SK-MEL-5 (cell line): ENCODE results near the gene RAPGEF2. TPM values are rescaled to one million over a fixed set of nuclear protein-coding genes. Genes with fewer than 3 reads are reported as not detected.
"Not testable (repeated sequence)": the region's sequence is repeated elsewhere in the genome, so short reads cannot be mapped to it uniquely, and the experiment has no call there.

ENCODE experiments used
- DNase-seq: peaks from one replicate; pipeline ENCODE4 v3.0.0-alpha.2; 2016; ENCODE audit warnings: low read depth, low spot score
- in situ Hi-C: cut with HindIII; loops from 2 replicates; pipeline ENCODE4 v1.10.0; 2016; ENCODE audit warnings: low sequenced_read_pairs, high pct_unique_total_duplicates, low pct_unique_long_range_greater_than_20kb
- total RNA-seq: library from RNA; depleted of rRNA; stranded (reverse); fragments of >200 nt; shearing (Covaris generic); gene quantifications from 2 replicates; pipeline ENCODE4 v1.2.3, GENCODE V29; 2014

RAPGEF2 gene
- total RNA-seq, 1 experiment from 2014 or later: 27.5 TPM

DNA sequence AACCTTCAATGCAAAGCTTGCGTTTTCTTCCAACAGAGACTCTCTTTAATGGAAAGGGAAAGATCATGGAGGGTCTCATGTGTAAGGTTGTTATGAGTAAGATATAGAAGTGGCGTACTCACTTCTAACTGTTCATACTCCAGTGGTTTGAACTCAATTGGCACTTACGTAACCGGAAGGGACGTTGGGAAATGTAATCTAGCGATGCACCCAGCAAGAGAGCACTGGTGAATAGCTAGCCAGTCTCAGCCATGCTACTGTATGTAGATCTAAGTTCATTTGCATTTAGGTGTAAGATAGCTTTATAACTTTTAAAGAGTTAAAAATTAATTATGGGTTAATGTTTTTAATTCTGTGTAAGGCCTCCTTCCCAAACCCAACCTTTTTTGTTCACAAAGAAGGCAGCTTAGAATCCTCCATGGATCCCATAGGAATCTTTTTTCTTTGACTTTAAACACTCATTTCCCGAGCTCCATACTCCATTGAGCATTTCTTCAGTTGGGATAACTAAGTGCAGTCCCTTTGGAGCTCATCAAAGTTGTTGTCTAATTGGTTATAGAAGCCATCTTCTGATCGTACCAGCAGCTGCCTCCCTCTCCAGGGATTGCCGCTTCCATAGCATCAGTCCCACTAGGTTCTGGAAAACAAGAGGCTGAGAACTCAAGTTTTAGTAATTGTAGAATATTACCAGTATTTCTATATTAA is 191.1 kb downstream of the RAPGEF2 start:
- in situ Hi-C loops: no loop called here
- DNase-seq: no peak

DNA sequence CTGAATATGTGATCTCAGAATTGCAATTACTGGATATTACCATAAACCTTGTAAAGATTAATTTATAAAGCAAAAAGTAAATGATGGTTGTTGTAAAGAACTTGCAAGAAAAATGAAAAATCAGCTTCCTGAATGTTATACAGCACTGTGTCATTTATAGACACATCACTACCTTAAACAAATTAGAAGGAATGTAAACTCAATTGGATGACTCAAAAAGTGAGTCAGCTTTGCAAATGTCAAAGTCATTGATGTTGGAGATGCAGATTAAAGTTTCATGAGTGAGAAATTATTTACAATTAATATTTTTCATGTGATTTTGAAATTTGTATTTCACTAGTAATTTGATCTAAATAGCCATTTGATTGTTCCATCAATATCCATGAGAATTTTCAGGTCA is 193.2 kb downstream of the RAPGEF2 start:
- in situ Hi-C loops: no loop called here
- no peak for DNase-seq

DNA sequence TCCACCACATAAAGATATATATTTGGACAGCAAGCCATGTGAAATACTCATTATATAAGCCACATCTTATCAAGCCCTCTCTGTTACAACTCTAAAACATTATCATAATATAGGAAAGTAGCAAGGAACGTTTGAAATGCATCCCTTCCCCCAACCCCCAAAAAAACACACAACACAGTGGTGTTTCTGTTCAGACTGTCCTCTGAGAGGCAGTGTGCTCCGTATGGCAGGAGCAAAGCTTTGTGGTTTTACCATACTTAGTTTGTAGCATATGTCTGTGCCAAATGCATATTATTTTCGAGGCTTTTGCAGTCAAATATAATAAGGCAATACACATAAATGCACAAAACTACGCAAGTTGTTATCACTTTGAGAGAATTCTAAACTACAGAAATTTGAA is 194.2 kb downstream of the RAPGEF2 start:
- in situ Hi-C loops: no loop called here

DNA sequence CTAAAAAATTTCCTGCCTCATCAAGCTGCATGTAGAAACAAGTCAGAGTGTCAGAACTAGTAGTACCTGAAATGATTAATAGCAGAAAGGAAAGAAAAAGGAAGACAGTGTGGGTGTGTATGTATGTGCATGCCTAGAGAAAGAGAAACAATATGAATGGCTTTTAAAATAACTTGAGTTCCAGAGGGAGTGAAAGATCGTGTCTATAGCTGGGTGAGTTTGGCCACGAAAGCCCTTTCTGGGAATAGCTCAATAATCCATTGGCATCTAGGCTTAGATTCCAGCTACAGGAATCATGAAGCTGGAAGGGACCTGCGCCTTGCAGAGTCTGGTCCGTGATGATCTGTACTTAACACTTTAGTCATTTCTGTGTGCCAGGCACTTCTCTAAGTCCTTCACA is 195.6 kb downstream of the RAPGEF2 start:
- DNase-seq: no peak
- in situ Hi-C loops: no loop called here

More for the DNA sequence above, 194.2 kb downstream of the RAPGEF2 start:
- peak; percentile 57 for DNase-seq

DNA sequence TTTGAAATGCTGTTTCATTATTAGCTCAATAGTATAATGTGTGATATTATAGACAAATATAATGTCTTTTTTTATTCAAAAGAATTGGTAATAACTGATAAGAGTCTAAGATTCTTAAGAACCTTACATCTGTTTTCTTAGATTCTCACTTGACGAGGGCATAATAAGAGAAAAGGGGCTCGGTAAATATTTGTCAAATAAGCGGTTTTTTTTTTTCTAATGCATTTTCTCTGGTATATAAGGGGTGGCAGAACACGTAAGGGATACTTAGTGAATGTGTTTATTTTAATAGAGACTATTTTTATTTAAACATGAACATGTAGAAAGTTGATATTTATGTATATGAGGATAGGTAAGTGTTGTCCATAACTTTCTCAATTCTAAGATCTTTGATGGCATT is 200.6 kb downstream of the RAPGEF2 start:
- DNase-seq: no peak
- in situ Hi-C loops: no loop called here

DNA sequence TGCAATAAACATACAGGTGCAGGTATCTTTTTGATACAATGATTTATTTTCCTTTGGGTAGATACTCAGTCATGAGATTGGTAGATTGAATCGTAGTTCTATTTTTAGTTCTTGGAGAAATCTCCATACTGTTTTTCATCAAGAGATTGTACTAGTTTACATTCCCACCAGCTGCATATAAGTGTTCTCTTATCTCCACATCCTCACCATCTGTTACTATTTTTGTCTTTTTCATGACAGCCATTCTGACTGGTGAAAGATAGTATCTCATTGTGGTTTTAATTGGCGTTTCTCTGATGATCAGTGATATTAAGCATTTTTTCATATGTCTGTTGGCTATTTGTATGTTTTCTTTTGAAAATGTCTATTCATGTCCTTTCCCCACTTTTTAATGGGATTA is 202.2 kb downstream of the RAPGEF2 start:
- in situ Hi-C loops: no loop called here

DNA sequence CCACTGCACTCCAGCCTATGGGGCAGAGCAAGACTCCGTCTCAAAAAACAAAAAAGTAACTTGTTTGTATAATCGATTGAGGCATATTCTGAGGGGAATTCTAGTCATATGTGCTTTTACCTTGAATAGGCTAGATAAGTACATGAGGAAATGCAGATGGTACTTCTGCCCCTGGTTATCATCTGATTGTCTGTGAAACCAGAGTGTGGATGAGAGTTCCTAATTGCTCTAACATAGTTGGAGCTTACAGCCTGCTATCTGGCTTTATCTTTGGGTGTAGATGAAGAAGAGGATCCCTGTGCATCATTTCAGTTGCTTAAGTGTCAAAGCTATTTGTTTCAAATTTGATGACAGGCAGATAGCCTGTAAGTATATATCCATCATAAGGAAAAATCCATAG is 205.1 kb downstream of the RAPGEF2 start:
- in situ Hi-C loops: no loop called here
- DNase-seq: no peak

More for the DNA sequence above, 202.2 kb downstream of the RAPGEF2 start:
- DNase-seq: no peak

DNA sequence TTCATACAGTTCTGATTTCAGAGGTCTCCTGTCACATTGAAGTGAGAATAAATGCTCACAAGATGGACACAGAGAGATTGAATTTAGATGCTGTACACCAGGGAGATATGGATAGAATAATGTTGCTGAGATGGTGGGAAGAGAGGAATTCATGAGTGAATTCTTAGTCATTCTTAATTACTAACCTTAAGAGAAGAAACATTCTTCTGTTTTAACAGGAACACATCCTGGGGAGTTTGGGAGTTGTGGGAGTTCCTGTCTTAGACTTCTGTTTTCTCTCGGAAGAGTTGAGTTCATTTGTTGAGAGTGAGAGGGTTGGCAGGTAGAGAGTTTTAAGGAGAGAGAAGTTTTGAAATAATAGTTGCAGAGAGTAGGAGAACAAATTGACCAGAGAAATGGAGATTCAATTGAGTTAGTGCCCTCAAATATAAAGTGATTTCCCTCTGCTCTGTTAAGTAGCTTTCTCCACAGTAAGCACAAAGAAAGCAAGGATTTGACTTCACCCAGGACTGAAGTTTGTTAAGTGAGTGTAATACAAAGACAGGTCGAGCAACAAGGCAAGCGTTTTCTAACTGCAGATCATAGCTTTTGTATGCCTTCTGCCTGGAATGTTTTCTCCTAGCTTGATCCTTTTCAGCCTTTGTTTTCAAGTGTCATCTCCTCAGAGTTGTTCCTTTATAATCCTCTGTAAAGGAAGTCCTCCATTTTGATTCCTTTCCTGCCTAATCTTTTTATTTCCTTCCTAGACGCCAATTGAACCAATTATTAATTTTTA is 205.9 kb downstream of the RAPGEF2 start:
- no peak for DNase-seq
- in situ Hi-C loops: no loop called here

DNA sequence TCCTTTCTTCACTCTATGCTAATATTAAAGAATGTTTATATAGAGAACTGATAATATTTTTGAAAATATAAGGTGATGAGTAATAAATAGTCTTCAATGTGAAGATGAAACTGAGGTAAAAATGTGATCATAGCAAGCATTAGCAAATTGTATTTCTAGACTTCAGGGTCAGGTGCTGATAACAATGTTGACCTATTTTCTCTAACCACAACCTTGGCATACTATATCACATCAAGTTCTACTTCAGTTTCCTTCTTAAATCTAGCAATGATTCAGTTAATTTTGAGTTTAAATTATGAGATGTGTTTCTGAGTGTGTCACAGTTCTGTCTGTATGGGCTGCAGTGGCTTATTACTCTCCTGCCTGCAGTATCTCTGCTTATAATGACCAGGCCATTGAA is 209.4 kb downstream of the RAPGEF2 start:
- in situ Hi-C loops: no loop called here
- no peak for DNase-seq

DNA sequence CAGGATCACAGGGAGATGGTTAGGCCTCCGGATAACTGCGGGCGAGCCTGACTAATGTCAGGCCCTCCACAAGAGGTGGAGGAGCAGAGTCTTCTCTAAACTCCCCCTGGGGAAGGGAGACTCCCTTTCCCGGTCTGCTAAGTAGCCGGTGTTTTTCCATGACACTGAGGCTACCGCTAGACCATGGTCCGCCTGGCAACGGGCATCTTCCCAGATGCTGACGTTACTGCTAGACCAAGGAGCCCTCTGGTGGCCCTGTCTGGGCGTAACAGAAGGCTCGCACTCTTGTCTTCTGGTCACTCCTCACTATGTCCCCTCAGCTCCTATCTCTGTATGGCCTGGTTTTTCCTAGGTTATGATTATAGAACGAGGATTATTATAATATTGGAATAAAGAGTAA is 213.0 kb downstream of the RAPGEF2 start:
- DNase-seq: peak; percentile 55
- in situ Hi-C loops: not testable (repeated sequence)

DNA sequence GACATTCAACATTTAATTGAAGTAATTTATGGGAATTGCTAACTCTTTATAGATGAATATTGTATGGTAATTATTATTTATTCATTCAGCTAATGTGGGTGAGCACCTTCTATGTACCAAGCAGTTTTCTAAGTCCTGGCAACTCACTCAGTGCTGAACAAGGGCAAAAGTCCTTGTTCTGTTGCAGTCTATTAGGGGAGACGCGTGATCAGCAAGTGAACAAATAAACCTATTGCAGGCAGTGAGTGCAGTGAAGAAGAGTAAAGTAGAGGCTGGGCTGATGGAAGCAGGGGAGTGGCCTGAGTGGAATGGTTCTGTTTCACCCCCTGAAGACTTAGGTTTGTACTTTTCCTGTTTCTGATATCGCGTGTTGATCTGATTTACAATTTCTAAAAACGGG is 214.3 kb downstream of the RAPGEF2 start:
- DNase-seq: no peak
- in situ Hi-C loops: no loop called here

DNA sequence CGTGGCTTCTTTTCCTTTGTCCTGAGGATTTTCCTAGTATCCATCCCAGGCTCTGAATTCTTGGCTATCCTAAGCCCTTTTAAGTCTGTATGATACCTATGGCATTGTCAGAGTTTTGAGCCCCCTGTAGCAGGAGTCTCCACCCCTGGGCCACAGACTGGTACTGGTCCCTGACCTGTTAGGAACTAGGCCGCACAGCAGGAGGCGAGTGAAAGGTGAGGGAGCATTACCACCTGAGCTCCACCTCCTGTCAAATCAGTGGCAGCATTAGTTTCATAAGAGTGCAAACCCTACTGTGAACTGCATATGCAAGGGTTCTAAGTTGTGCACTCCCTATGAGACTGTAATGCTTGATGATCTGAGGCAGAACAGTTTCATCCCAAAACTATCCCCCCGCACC is 216.1 kb downstream of the RAPGEF2 start:
- in situ Hi-C loops: no loop called here
- DNase-seq: no peak

DNA sequence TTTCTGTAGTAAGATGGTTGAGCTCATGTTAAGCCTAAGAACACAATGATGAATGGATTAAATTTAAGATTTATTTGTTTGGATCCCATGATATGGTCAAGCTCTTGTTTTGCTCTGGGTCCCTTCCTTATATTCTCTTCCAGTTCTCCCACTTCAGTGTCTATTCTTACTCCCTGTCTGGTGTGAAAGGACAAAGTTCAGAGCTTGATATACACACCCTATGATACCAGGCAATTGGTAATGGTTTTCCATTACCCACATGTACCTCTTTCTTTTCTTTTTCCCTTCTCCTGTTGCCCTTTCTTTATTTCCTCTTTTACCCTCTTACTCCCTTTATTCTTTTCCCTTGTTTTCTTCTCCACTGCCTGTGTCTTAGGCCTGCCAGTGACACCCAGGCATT is 223.6 kb downstream of the RAPGEF2 start:
- DNase-seq: no peak
- in situ Hi-C loops: no loop called here

DNA sequence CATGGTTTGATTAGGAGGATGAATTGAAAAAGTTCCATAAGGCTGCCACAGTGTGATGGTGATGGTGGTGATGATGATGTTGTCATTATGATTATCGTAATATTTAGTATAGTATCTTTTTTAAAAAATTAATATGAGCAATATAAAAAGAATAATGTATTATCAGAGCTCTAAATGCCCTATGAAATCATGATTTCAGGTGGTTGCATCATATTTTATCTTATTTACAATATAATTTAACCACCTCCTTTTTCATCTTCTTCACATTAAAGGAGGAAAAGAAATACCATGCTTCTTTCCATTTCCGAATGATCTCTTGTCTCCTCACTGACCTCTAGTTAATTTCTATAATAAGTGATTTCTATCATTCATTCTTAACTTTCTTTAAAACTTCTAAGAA is 225.9 kb downstream of the RAPGEF2 start:
- no peak for DNase-seq

DNA sequence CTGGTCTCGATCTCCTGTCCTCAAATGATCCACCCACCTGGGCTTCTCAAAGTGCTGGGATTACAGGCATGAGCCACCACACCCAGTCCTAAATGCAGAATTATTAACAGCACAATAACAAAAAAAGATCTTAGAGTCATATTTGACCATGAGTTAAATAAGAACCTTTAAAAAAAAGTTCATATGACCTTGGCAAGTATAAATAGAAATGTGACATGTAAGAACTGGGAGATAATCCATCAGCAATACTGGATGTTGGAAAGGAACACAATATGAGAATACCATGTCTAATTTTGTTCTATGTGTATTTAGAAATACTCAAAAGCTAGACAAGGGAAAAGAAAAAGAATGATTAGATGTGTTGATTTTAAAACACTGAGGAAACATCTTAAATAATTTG is 231.6 kb downstream of the RAPGEF2 start:
- in situ Hi-C loops: no loop called here

More for the DNA sequence above, 225.9 kb downstream of the RAPGEF2 start:
- in situ Hi-C loops: no loop called here

DNA sequence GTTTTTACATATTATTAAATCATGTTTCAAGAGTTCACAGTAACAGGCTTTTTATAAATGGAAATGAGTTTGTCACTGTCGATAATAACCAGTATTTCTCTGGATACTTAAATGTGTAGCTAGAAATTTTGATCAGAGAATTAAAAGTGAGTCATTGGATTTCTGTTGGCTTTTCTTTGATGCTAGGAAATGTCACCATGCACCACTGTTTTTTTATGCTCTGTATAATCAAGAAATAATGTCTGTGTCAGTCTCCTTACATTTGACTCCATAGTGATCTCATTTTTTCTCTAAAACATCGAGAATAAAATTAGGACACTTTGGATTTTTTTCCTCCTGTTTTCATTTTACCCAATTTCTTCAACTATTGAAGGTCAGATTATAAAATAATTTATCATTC is 234.2 kb downstream of the RAPGEF2 start:
- DNase-seq: no peak
- in situ Hi-C loops: no loop called here

More for the DNA sequence above, 231.6 kb downstream of the RAPGEF2 start:
- no peak for DNase-seq

DNA sequence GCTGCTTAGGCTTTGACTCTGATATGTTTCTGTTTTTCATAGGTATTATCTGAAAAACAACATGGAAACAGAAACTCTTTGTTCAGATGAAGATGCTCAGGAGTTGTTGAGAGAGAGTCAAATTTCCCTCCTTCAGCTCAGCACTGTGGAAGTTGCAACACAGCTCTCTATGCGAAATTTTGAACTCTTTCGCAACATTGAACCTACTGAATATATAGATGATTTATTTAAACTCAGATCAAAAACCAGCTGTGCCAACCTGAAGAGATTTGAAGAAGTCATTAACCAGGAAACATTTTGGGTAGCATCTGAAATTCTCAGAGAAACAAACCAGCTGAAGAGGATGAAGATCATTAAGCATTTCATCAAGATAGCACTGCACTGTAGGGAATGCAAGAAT is 238.6 kb downstream of the RAPGEF2 start:
- in situ Hi-C loops: no loop called here
- DNase-seq: no peak

DNA sequence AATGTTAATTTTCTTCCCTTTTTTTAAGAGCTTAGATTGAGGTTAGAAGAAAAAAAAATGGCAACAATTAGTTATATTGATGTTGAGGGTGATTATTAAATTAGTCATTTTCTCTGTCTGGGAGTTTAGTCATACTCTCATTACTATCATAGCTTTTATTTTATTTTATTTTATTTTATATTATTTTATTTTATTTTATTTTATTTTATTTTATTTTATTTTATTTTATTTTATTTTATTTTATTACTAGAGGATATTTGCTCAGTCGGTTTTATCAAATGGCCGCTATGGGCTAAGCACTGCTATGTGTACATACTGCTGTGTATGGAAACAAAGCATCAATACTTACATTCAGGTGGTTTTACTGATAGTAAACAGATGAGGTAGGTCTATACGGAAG is 239.5 kb downstream of the RAPGEF2 start:
- in situ Hi-C loops: no loop called here
- DNase-seq: no peak

DNA sequence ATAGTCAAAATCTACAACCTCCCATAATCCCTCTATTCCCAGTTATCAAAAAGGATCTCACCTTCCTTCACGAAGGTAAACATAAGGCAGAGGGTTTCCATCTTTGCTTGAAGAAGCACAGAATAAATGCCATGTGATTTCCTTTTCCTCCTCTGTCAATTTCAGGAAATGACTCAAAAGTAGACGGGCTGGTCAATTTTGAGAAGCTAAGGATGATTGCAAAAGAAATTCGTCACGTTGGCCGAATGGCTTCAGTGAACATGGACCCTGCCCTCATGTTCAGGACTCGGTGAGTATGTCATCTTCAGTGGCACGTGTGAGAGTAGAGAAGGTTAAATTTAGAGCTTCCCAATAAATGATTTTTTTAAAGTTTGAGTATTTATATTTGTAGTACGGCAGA is 240.2 kb downstream of the RAPGEF2 start:
- in situ Hi-C loops: no loop called here
- no peak for DNase-seq
